Measurements from ENCODE around the gene ST7.

Gene ST7

GRCh38 chr7:117035465-117035862, 82.2 kb downstream of the ST7 start:
- no peak for DNase-seq

- no peak for DNase-seq
Observed at GRCh38 chr7:117036053-117036669, 82.9 kb downstream of the ST7 start.

DNA sequence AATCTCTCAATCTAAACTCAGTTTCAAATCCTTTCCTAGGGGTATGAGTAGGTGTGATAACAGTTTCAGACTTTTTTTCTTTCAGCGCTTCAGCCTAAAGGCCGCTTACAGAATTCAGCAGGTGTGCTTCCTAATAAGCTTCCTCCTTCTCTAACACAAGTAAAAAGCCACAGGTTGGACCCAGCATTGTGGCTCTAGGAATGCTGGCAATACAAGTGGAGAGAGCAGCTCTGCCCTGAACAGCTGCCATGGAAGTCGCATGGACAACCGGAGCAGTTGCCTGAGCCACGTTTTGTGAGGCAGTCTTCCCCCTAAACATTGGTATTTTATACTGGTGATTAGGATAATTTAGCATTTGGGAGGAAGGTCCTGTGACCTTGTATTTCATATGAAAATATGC, 83.5 kb downstream of the ST7 start:
- DNase-seq: no peak

DNA sequence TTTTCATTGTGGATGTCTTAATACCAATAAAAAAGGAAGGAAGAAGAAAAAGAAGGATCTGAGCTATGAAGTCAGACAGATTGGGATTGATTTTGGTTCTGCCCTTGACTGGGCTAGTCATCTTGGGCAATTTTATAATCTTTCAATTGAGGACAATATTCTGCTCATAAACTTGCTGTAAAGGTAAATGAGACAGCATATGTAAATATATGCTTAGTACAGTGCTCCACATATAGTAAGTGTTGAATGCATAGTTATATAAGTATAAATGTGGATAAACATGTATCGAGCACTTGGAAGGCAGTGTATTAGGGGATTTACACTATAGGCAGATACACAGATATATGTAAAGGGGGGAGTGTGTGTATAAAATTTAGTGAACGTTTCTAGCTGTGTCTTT, 85.1 kb downstream of the ST7 start:
- no peak for DNase-seq

DNA sequence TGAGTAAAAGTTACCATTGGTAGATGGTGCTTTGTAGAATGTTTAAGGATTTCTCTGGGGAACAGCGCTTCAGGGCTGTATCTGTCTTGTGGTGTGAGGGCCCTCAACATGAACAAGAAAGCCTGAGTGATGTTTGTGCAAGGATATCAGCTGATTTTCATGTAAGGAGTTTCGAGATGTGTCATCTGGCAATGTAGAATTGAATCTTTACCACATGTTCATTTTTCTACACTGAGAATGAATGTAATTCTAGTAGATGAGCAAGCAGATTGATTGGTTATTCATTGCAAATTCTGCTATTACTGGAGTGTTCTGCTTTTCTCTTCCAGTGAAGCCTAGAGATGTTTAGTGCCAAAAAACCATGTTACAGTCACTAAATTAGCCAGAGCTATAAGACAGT, 87.7 kb downstream of the ST7 start:
- no peak for DNase-seq

GRCh38 chr7:117041822-117042221, 88.5 kb downstream of the ST7 start:
- no peak for DNase-seq

DNA sequence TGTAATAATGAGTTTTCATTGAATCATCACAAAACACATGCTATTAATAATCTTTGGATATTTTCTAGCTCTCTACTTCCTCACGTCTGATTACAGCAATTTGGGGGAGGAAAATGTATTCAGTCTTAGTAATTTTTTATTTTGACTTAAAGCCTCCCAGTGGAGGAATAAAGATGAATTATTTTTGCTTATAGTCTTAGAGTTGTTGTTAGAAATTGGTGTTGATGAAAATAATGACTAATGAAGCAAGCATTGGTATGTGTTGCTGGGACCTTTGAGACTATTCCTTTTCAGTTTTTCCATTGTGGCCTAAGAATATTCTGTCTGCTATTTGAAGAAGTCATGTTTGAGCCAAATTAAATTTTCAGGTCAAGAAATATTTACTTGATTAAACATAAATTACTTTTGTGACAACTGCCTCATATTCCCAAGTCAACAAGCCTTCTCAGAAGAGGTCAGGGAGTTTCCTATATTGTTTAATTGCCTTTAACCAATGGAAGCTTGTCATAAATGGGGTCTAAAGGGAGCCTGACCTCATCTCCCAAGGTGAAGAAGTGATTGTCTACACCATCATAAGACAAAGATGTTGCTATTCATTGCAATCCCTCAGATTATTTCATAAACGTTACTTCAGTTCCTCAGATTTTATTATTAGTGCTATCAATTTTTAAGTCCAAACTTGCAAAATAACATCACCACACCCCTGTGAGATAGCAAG, 90.0 kb downstream of the ST7 start:
- DNase-seq: no peak

DNA sequence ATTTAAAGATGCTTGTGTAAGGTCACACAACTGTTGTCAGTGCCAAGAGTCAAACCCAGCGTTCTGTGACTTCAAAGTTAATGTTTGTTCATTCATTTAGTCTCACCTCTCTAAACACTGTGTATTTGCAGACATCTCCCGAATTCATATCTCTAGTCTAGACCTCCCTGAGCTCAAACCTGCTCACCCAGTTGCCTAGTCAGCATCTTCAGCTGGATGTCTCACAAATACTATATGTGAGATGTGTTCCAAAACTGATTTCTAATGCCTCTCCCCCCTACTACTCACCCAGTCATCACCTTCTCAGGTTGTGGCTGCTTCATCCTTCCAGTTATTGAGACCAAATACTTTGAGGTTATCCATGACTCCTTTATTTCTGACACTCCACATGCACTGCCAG, 91.4 kb downstream of the ST7 start:
- no peak for DNase-seq

GRCh38 chr7:117045927-117046710, 92.8 kb downstream of the ST7 start:
- DNase-seq: no peak

DNA sequence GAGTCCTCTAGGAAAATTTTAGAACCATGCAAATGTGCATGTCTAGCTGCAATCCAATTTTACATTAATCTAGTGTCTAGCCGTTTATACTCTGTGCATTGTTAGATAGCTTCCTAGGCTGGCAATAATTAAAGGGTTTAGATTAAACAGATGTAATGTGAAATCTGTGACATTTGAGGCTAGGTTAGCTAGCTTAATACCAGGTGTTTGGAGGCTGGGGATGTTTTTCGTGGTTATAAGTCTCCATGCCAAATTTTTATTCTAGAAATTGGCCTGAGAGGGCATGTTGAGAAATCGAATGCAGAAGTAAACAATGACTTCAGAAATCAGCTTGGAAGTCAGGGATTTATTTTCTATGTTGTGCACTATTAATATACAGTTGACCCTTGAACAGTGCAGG, 94.2 kb downstream of the ST7 start:
- no peak for DNase-seq

- no peak for DNase-seq
Observed at GRCh38 chr7:117048114-117048866, 95.0 kb downstream of the ST7 start.

DNA sequence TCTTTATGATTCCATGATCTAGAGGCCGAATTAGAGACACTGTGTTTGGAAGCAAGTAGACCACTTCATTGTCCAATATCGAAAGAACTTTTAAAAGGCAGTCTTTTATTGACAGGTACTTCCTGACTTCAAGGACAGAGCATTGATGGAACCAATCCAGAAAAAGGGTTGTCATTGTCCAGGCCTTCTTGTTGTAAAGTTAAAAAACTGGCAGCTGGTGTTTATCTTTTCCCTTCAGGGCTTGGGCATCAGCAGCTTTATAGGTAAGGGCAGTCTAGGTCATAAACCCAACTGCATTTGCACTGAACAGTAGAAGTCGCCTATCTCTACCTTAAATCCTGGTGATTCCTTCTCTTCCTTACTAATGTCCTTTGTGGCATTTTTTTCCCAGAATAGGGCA, 95.6 kb downstream of the ST7 start:
- DNase-seq: no peak

- no peak for DNase-seq
Observed at GRCh38 chr7:117051808-117052207, 98.5 kb downstream of the ST7 start.

GRCh38 chr7:117053432-117053831, 100.1 kb downstream of the ST7 start:
- no peak for DNase-seq

- no peak for DNase-seq
Observed at GRCh38 chr7:117061751-117062150, 108.5 kb downstream of the ST7 start.

DNA sequence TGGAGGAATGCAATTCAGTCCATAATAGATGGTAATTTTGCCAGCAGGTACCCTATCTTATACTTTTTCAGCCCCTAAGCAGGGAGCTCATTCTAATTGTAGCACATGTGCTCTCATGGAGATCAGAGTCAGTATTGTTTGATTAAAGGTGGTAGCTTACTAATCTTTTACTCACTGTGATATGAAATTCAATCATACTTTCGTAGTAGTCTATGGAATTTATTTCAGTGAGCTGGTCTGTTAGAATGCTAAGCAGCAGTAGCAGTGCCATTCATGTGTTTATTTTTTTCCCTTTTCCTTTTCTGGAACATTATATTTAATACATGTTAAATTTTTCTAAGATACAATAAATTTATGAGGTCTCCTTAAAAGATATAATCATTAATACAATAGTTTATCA, 109.0 kb downstream of the ST7 start:
- DNase-seq: no peak

DNA sequence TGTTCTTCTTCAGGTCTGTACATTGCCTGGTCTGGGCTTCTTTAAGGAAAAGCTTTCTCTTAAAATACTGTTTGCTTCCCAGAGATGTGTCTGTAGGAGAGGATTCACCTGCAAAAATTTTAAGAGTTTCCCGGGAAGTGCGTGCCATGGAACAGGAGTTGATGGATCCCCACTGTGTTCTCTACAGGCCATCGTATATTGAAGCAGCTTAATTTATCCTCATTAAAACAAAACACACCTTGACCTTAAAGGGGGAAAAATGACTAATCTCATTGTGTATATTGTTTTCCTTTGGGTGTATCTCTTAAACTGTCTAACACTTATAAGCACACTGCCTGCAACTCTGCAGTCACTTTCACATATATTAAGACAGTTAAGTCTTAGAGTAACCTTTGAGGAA, 111.4 kb downstream of the ST7 start:
- DNase-seq: no peak

DNA sequence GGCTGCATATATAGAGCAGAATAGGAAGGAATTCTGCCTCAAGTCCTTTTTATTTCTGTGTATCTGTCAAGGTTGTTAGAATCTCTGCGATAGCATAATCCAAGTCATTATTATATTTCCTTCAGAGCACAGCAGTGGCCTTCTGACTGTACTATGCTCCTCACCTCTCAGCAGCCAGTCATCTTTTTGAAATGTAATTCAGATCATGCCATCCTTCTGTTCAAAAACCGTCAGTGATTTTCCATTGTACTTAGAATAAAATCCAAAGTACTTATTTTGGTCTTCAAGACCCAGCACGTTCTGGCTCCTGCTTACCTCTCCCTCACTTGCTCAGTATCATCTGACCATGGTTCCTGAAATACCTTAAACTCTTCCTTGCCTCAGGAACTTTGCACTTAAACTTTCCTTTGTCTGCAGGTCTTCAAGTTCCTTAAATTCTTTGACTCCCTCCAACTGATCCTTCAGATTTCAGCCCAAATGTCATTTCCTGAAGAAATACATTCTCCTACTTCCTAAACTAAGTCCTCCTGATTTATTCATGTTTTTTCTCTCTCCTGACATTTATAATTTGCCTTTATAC, 112.4 kb downstream of the ST7 start:
- DNase-seq: no peak

GRCh38 chr7:117066668-117067067, 113.4 kb downstream of the ST7 start:
- DNase-seq: no peak

GRCh38 chr7:117067340-117067739, 114.0 kb downstream of the ST7 start:
- no peak for DNase-seq

DNA sequence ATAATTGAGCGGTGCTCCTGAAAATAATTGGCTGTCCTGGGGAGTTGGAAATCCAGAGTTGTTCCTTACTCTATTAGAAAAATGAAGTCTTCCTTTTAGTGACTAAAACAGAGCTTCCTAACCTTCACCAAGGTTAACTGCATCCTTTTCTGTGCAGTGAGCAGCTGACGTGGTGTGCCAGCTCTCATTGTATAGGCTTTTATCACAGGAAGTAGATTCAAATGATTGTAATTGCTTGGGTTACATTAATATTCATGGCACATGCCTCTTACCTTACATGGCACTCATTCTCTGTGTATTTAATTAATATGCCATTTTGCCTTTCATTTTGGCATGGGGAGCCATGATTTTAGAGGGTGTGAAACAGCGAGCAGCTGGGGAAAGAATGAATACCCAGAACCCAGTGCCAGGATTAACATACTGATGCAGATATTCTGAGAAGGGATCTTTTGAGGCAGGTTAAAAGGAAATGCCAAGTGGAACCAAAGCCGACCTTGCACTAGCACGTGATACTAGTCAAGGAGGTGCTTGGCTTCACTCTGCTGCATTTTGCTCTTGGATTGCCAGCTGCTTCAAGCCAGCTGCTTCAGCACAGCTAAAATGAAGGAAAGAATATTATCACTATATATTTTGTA, 115.3 kb downstream of the ST7 start:
- peak; percentile 95 for DNase-seq

DNA sequence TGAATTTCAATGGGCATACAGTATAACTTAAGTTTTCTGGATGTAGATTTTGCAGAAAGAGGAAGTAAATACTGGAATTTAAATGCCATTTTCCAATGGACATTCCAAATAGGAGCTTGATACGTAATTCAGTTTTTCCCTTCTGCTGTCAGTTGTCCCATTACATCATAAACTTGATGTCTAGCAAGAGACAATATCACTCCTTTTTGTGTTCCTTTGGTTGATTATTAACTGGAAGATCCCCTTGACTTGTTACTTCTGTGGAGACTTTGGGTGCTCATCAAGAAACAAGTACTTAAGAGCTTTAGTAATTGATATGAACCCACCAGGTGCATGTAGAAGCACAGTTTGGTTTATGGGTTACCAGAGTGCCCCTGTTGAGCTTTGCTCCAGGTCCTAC, 116.1 kb downstream of the ST7 start:
- peak; percentile 80 for DNase-seq

GRCh38 chr7:117071551-117071950, 118.2 kb downstream of the ST7 start:
- DNase-seq: peak; percentile 92

All from NCI-H1092 treated with DMSO at 0.1 percent for 48 hours (cell line).